GM12878 (cell line): ENCODE data around the gene TFAM. TPM values are rescaled to one million over a fixed set of nuclear protein-coding genes. Genes with fewer than 3 reads are reported as not detected.

Experiments used
- BACH1 ChIP-seq: fragments of 450-650 bp; IDR thresholded peaks from 2 replicates; pipeline ENCODE4 v1.6.1; 2017; ENCODE audit warnings: mild to moderate bottlenecking, borderline replicate concordance
- ETV6 ChIP-seq, 2 experiments: fragments of 450-650 bp in 1 of 2; IDR thresholded peaks in 1 of 2; conservative IDR thresholded peaks in 1 of 2; 2 replicates each; pipeline ENCODE4 v1.6.1; 2014; ENCODE audit warnings: antibody characterized with exemption in 1 of 2, borderline replicate concordance in 1 of 2, low read depth in 1 of 2, mild to moderate bottlenecking in 1 of 2, moderate library complexity in 1 of 2
- FOS ChIP-seq: IDR thresholded peaks from 3 replicates; pipeline ENCODE4 v1.6.1; 2011; ENCODE audit warnings: borderline replicate concordance; ENCODE audit not compliant: insufficient read length; ENCODE audit errors: extremely low read depth
- HCFC1 ChIP-seq: fragments of 150-350 bp; IDR thresholded peaks from 2 replicates; pipeline ENCODE4 v1.6.1; 2014; ENCODE audit warnings: low read length
- HDAC6 ChIP-seq: fragments of 200-600 bp; sonication (generic); IDR thresholded peaks from one replicate; pipeline ENCODE4 v1.8.0; 2017; ENCODE audit warnings: antibody characterized with exemption; ENCODE audit not compliant: unreplicated experiment
- NBN ChIP-seq: fragments of 450-650 bp; IDR thresholded peaks from 2 replicates; pipeline ENCODE4 v1.6.1; 2016
- POLR2AphosphoS2 ChIP-seq: IDR thresholded peaks from 2 replicates; pipeline ENCODE4 v1.6.1; 2011; ENCODE audit warnings: low read depth, mild to moderate bottlenecking, low read length, improper control_type of control experiment, moderate library complexity
- ZZZ3 ChIP-seq: IDR thresholded peaks from 2 replicates; pipeline ENCODE4 v1.6.1; 2011; ENCODE audit warnings: low read depth; ENCODE audit not compliant: control insufficient read depth, insufficient read length
- polyA plus RNA-seq, 11 experiments: library from polyadenylated mRNA; depleted of rRNA in 4 of 11; unstranded in 6 of 11; stranded (reverse) in 5 of 11; fragments of >200 nt; fragmentation: Nextera tagmentation in 4 of 11; fragmentation: Illumina TruSeq in 1 of 11; extraction: Ambion mirVana in 4 of 11; extraction: Trizol in 1 of 11; gene quantifications; 1 replicate in 1 of 11; 2 replicates in 10 of 11; pipeline versions ENCODE4 v1.2.1 to v1.2.3, GENCODE V29; 2011 to 2016; ENCODE audit warnings: inconsistent platforms in 2 of 11, missing spikeins in 2 of 11, low read depth in 1 of 11
- total RNA-seq, 4 experiments: library from RNA; depleted of rRNA in 3 of 4; stranded (reverse); fragments of >200 nt in 3 of 4; fragmentation: Illumina TruSeq in 1 of 4; extraction: Trizol in 1 of 4; gene quantifications; 2 replicates each; pipeline versions ENCODE4 v1.2.1 to v1.2.3, GENCODE V29; 2013 to 2021
- TF ChIP-seq, protein P1 (sequence below): fragments of 450-650 bp; IDR thresholded peaks from 2 replicates; pipeline ENCODE4 v1.6.1; 2017; ENCODE audit warnings: antibody characterized with exemption, mild to moderate bottlenecking, moderate library complexity
- TF ChIP-seq, protein P2 (sequence below): fragments of 450-650 bp; IDR thresholded peaks from 2 replicates; pipeline ENCODE4 v1.6.1; 2017; ENCODE audit warnings: low read depth, mild to moderate bottlenecking, moderate library complexity

The TFAM gene
- total and polyA plus RNA-seq, 10 of the 15 experiments (the other 5 are each of a cell fraction or from before 2014, with no cell fraction given) = 44.9 to 135 (median 93.3) TPM

GRCh38 chr10:58384999-58385783, at the start of gene TFAM (continued):
- peak; percentile 79 for TF ChIP-seq NBN
- TF ChIP-seq, protein P1, sequence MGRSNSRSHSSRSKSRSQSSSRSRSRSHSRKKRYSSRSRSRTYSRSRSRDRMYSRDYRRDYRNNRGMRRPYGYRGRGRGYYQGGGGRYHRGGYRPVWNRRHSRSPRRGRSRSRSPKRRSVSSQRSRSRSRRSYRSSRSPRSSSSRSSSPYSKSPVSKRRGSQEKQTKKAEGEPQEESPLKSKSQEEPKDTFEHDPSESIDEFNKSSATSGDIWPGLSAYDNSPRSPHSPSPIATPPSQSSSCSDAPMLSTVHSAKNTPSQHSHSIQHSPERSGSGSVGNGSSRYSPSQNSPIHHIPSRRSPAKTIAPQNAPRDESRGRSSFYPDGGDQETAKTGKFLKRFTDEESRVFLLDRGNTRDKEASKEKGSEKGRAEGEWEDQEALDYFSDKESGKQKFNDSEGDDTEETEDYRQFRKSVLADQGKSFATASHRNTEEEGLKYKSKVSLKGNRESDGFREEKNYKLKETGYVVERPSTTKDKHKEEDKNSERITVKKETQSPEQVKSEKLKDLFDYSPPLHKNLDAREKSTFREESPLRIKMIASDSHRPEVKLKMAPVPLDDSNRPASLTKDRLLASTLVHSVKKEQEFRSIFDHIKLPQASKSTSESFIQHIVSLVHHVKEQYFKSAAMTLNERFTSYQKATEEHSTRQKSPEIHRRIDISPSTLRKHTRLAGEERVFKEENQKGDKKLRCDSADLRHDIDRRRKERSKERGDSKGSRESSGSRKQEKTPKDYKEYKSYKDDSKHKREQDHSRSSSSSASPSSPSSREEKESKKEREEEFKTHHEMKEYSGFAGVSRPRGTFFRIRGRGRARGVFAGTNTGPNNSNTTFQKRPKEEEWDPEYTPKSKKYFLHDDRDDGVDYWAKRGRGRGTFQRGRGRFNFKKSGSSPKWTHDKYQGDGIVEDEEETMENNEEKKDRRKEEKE = no peak
- TF ChIP-seq POLR2AphosphoS2 = peak; percentile 77; the same call in 1 of the 2 replicates
- TF ChIP-seq HDAC6 = peak; percentile 46
- TF ChIP-seq BACH1 = no peak; the same call in none of the 2 replicates
- TF ChIP-seq, protein P2, sequence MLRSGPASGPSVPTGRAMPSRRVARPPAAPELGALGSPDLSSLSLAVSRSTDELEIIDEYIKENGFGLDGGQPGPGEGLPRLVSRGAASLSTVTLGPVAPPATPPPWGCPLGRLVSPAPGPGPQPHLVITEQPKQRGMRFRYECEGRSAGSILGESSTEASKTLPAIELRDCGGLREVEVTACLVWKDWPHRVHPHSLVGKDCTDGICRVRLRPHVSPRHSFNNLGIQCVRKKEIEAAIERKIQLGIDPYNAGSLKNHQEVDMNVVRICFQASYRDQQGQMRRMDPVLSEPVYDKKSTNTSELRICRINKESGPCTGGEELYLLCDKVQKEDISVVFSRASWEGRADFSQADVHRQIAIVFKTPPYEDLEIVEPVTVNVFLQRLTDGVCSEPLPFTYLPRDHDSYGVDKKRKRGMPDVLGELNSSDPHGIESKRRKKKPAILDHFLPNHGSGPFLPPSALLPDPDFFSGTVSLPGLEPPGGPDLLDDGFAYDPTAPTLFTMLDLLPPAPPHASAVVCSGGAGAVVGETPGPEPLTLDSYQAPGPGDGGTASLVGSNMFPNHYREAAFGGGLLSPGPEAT = 0 out of 2 replicates have a peak, but pooled peaks have one; percentile 60
- TF ChIP-seq FOS = no peak
- TF ChIP-seq ETV6 (conservative IDR thresholded peaks at IDR 0.05 in 1 of 2, IDR thresholded peaks at IDR 0.05 in 1 of 2; ENCODE audit: borderline replicate concordance in 1 of 2, low read depth in 1 of 2) = no peak
- no peak for TF ChIP-seq ZZZ3
- TF ChIP-seq HCFC1 = peak; percentile 57
